Measurements from ENCODE around the gene LRRC2. TPM values are rescaled to one million over a fixed set of nuclear protein-coding genes. Genes with fewer than 3 reads are reported as not detected.

LRRC2 gene
- total and polyA plus RNA-seq, 4 experiments from 2014 or later: 0.09 to 1.0 (median 0.50) TPM; not detected in 1

DNA sequence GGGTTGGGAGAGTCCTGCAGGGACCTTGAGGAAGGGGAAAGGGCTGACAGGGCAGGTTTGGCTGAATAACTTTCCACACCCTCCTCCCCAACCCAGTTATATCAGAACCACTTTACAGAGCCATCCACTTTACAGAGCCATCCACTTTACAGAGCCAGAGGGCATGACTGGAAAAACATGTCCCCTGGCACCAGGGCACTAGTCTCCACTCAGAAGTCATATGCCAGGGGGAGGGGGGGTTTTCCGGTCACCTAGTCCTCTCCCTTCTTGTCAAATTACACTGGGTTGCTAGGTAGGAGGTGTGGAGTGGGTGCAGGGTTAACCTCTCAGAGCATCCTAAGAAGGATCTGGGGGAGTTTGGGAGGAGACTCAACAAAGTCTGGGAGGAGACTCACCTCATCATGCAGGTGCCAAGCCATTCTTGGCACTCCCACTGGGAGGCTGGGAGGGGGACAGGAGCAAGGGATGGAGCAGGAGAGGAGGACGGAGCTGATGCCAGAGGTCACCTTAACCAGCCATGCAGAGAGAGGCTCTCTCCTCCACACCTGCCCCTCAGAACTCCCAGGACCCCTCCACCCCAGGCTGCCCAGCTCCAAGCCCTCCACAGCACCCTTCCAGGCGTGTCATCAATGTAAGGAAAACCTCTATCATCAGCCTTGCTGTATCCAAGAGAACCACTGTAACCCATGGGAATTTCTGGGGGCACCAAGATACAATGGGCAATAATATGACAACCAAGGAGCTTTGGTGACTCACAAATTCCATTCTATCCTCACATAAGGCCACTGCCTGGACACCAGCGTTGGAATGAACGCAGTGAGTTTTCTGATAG is 1.7 kb downstream of the LRRC2 start:
- peaks cover 6% of the 10 kb centered on the region for H3K27me3 ChIP-seq (ENCODE audit: insufficient read depth, low read length)
- Mint-ChIP-seq H3K4me3 (peak overlapping the region in 4 of 8 donors; percentile 49 to 83 (median 61)), H3K9me3 (peaks cover 0 to 7% (median 0%) of the 10 kb centered on the region in 8 donors), H3K27me3 (peaks cover 3 to 20% of the 10 kb centered on the region in 2 donors), H3K36me3 (no peaks in the 10 kb centered on the region), H3K27ac (no peak overlapping the region), H3K4me1 (peaks cover 6 to 16% (median 13%) of the 10 kb centered on the region in 4 donors)
- peaks cover 13% of the 10 kb centered on the region for H3K4me1 ChIP-seq (ENCODE audit: insufficient read depth, low read length)
- no peaks in the 10 kb centered on the region for H3K36me3 ChIP-seq (ENCODE audit: insufficient read depth, low read length)
- no peaks in the 10 kb centered on the region for H3K9me3 ChIP-seq (ENCODE audit: control insufficient read depth in 1 of 2, low read length in 2 of 2)
- intact Hi-C loops (cut with micrococcal nuclease): no loop called here
- DNase-seq: no peak
- no peak overlapping the region for H3K4me3 ChIP-seq (ENCODE audit: low read length in 2 of 2)
- POLR2A ChIA-PET (ENCODE audit: partially characterized antibody): interaction anchor here (1.3 kb wide), 1 partner anchor 75 kb away, joined by 7 read pairs; no protein-coding TSS in a partner anchor
- CTCF ChIA-PET (ENCODE audit: partially characterized antibody): interaction anchor here (0.7 to 6.3 kb wide), 7 partner anchors 13 to 79 kb away, joined by 3 to 40 read pairs (median 3); no protein-coding TSS in a partner anchor
- no peak overlapping the region for H3K27ac ChIP-seq (ENCODE audit: low read depth, low read length)

DNA sequence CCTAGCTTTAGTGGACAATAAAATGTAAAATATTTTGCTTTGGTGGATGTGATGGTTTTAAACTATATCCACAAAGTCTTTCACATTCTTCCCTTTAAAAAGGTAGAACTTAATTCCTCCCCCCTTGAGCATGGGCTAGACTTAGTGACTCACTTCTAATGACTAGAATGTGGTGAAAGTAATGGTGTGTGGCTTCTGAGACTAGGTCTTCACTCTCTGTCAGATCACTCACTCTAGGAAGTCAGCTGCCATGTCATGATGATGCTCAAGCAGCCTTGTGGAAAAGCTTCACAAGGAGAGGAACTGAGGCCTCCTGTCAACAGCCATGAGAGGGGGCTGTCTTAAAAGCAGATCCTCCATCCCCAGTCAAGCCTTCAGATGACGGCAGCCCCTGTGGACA is 4.2 kb downstream of the LRRC2 start:
- no peak overlapping the region for H3K4me3 ChIP-seq (ENCODE audit: low read length in 2 of 2)
- peaks cover 0 to 7% (median 0%) of the 10 kb centered on the region in 8 donors for H3K9me3 Mint-ChIP-seq
- peaks cover 3 to 16% of the 10 kb centered on the region in 2 donors for H3K27me3 Mint-ChIP-seq
- no peaks in the 10 kb centered on the region for H3K36me3 Mint-ChIP-seq
- H3K9me3 ChIP-seq (ENCODE audit: control insufficient read depth in 1 of 2, low read length in 2 of 2): no peaks in the 10 kb centered on the region
- H3K27me3 ChIP-seq (ENCODE audit: insufficient read depth, low read length): peaks cover 6% of the 10 kb centered on the region
- H3K36me3 ChIP-seq (ENCODE audit: insufficient read depth, low read length): no peaks in the 10 kb centered on the region
- H3K27ac Mint-ChIP-seq: no peak overlapping the region
- CTCF ChIA-PET (ENCODE audit: partially characterized antibody): interaction anchor here (0.9 to 8.1 kb wide), 4 partner anchors 23 to 74 kb away, joined by 5 to 331 read pairs (median 58); partner anchors contain the start of gene RTP3
- DNase-seq: no peak
- no peak overlapping the region for H3K4me3 Mint-ChIP-seq
- H3K27ac ChIP-seq (ENCODE audit: low read depth, low read length): no peak overlapping the region
- intact Hi-C loops (cut with micrococcal nuclease): no loop called here
- peaks cover 27% of the 10 kb centered on the region for H3K4me1 ChIP-seq (ENCODE audit: insufficient read depth, low read length)
- peaks cover 16 to 29% (median 26%) of the 10 kb centered on the region in 4 donors for H3K4me1 Mint-ChIP-seq
- POLR2A ChIA-PET (ENCODE audit: partially characterized antibody): interaction anchor here (5.7 kb wide), 1 partner anchor 73 kb away, joined by 59 read pairs; no protein-coding TSS in a partner anchor

DNA sequence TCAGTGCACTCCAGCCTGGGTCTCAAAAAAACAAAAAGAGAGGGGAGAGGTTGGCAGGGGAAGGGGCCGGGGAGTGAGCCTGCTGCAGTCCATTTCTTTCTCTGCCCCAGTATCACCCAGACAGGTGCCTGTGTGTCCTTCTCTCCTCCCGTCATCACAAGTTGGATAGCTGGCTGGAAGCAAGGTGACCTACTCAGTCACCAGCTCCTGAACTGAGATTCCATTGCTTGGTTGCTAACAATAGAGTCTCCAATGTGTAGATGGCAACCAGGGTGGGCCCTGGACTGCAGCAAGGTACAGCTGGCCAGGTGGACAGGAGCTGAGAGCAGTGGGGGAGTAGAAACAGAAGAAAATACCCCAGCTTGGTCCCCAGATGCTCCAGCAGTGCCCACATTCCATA is 4.6 kb downstream of the LRRC2 start:
- Mint-ChIP-seq H3K27ac (peak overlapping the region in 1 of 7 donors; percentile 12), H3K27me3 (peaks cover 3 to 16% of the 10 kb centered on the region in 2 donors), H3K4me3 (no peak overlapping the region), H3K36me3 (no peaks in the 10 kb centered on the region), H3K9me3 (peaks cover 0 to 6% (median 0%) of the 10 kb centered on the region in 8 donors), H3K4me1 (peaks cover 16 to 29% (median 26%) of the 10 kb centered on the region in 4 donors)
- no peak for DNase-seq
- peaks cover 6% of the 10 kb centered on the region for H3K27me3 ChIP-seq (ENCODE audit: insufficient read depth, low read length)
- POLR2A ChIA-PET (ENCODE audit: partially characterized antibody): interaction anchor here (5.7 kb wide), 1 partner anchor 72 kb away, joined by 59 read pairs; no protein-coding TSS in a partner anchor
- no peak overlapping the region for H3K4me3 ChIP-seq (ENCODE audit: low read length in 2 of 2)
- CTCF ChIA-PET (ENCODE audit: partially characterized antibody): interaction anchor here (0.9 to 8.1 kb wide), 7 partner anchors 10 to 73 kb away, joined by 3 to 331 read pairs (median 4); partner anchors contain the start of gene RTP3
- intact Hi-C loops (cut with micrococcal nuclease): no loop called here
- no peak overlapping the region for H3K27ac ChIP-seq (ENCODE audit: low read depth, low read length)
- H3K9me3 ChIP-seq (ENCODE audit: control insufficient read depth in 1 of 2, low read length in 2 of 2): no peaks in the 10 kb centered on the region
- peaks cover 26% of the 10 kb centered on the region for H3K4me1 ChIP-seq (ENCODE audit: insufficient read depth, low read length)
- H3K36me3 ChIP-seq (ENCODE audit: insufficient read depth, low read length): no peaks in the 10 kb centered on the region

DNA sequence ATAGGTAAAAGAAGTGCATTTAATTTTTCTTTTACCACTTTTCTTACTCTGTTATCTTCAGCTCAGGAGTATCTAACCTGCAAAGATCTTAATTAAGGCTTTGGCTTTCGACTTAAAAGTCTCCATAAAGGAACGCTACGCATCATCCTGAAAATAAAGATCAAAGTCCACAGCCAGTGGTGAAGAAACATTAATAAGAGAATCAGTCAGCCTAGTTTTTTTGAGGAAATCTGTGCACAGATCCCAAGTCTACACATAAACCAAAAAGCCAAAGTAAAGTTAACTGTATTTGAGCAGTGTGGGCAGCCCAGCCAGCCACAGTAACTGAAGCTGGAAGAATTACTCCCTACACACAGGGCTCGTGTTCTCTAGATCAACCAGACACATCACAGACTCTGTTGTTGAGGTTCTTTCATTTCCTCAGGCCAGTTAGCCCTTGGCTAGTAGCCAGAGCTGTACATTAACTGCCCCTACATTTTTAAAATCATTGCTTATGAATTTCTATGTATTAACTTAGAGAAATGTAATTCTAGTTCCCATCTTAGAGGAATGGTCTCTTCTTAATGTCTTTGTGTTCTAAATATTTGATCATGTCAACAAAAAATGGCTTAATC is 6.9 kb downstream of the LRRC2 start:
- CTCF ChIA-PET (ENCODE audit: partially characterized antibody): interaction anchor here (0.8 to 8.1 kb wide), 19 partner anchors 9 to 191 kb away, joined by 3 to 331 read pairs (median 4); partner anchors contain the start of genes CCR5 and RTP3
- no peaks in the 10 kb centered on the region for H3K36me3 Mint-ChIP-seq
- peak overlapping the region in 2 of 7 donors; percentile 37 to 71 for H3K27ac Mint-ChIP-seq
- H3K9me3 Mint-ChIP-seq: peaks cover 0 to 6% (median 0%) of the 10 kb centered on the region in 8 donors
- Histone ChIP-seq H3K9me3 (ENCODE audit: control insufficient read depth in 1 of 2, low read length in 2 of 2) (no peaks in the 10 kb centered on the region), H3K27ac (ENCODE audit: low read depth, low read length) (no peak overlapping the region), H3K36me3 (ENCODE audit: insufficient read depth, low read length) (no peaks in the 10 kb centered on the region), H3K4me3 (ENCODE audit: low read length in 2 of 2) (no peak overlapping the region), H3K27me3 (ENCODE audit: insufficient read depth, low read length) (no peaks in the 10 kb centered on the region), H3K4me1 (ENCODE audit: insufficient read depth, low read length) (peaks cover 14% of the 10 kb centered on the region)
- H3K4me1 Mint-ChIP-seq: peaks cover 10 to 17% (median 15%) of the 10 kb centered on the region in 4 donors
- intact Hi-C loops (cut with micrococcal nuclease): loop anchor here (2.0 to 5.0 kb wide), 2 partner anchors 188 to 282 kb away; partner anchors contain the start of gene CCR5
- DNase-seq: no peak
- POLR2A ChIA-PET (ENCODE audit: partially characterized antibody): interaction anchor here (1.2 to 5.7 kb wide), 4 partner anchors 17 to 71 kb away, joined by 3 to 59 read pairs (median 16); no protein-coding TSS in a partner anchor
- peak overlapping the region in 4 of 8 donors; percentile 76 to 85 (median 80) for H3K4me3 Mint-ChIP-seq
- peaks cover 2 to 4% of the 10 kb centered on the region in 2 donors for H3K27me3 Mint-ChIP-seq

DNA sequence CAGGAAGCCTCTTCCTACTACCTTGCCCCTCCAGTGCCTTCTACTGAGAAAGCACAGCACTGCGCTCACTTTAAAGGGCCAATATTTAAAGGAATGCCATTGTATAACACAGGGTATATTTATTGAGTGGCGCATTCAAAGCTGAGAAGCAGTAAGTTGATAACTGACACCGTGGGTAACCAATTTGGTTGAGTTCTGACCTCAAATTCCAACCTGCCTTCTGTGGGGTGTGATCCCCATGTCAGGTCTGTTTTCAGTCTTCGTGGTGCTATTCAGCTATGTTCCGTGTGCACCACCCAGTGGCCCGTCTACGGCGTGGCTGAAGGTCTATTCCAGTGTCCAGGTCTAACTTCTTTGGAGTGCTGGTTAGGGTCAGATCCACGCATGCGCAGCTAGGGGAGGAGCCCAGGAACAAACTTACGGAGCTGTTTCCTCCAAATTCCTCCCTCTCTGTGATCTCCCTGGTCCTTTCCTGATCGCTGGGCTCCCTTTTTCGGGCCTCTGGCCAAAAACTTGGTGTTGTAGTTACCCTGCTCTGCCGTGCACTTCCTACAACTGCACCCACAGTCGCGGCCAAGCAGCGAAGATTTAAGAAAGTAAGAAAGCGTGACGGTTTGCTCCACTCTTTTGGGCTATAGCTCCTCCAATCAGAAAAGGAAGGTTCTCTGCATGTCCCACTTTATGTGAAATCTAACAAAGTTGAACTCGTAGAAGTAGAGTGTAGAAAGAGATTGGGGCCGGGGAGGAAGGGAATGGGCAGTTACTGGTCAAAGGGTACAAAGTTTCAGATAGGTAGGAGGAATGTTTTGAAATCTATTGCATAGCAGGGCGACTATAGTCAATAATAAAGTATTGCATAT is 7.7 kb downstream of the LRRC2 start:
- Histone ChIP-seq H3K27me3 (ENCODE audit: insufficient read depth, low read length) (no peaks in the 10 kb centered on the region), H3K4me3 (ENCODE audit: low read length in 2 of 2) (peak overlapping the region in 1 of 2 donors; percentile 25), H3K27ac (ENCODE audit: low read depth, low read length) (no peak overlapping the region), H3K9me3 (ENCODE audit: control insufficient read depth in 1 of 2, low read length in 2 of 2) (no peaks in the 10 kb centered on the region), H3K36me3 (ENCODE audit: insufficient read depth, low read length) (no peaks in the 10 kb centered on the region), H3K4me1 (ENCODE audit: insufficient read depth, low read length) (peaks cover 14% of the 10 kb centered on the region)
- Mint-ChIP-seq H3K36me3 (no peaks in the 10 kb centered on the region), H3K4me3 (peak overlapping the region; percentile 76 to 87 (median 82)), H3K27me3 (peaks cover 1 to 4% of the 10 kb centered on the region in 2 donors), H3K4me1 (peaks cover 10 to 17% (median 15%) of the 10 kb centered on the region in 4 donors), H3K9me3 (peaks cover 0 to 5% (median 0%) of the 10 kb centered on the region in 8 donors), H3K27ac (peak overlapping the region in 6 of 7 donors; percentile 13 to 71 (median 36))
- DNase-seq: peak; percentile 68 to 74 (median 73)
- intact Hi-C loops (cut with micrococcal nuclease): loop anchor here (1.0 to 5.0 kb wide), 6 partner anchors 19 to 281 kb away; partner anchors contain the start of gene CCR5
- ChIA-PET POLR2A (ENCODE audit: partially characterized antibody) (interaction anchor here (1.1 to 5.7 kb wide), 7 partner anchors 16 to 72 kb away, joined by 3 to 59 read pairs (median 6); no protein-coding TSS in a partner anchor), CTCF (ENCODE audit: partially characterized antibody) (interaction anchor here (0.8 to 8.1 kb wide), 24 partner anchors 9 to 282 kb away, joined by 3 to 331 read pairs (median 4); partner anchors contain the start of gene RTP3)

DNA sequence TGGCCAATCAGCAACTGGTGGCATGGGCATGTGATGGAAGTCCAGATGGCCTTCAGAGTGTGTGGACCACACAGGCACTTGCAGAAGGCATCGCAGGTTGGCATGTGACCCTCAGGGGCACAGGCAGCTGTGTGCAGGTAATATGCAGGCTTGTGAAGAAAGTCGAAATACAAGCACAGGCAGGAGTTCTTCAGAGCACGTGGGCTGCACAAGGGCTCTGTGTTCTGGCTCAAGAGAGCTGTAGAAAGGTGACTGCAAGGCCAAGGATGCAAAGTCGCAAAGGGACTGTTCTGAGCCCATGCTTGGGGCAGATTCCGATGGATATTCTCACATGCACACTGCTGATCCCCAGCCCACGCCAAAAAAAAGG is 8.3 kb downstream of the LRRC2 start:
- Mint-ChIP-seq H3K4me3 (no peak overlapping the region), H3K9me3 (peaks cover 0 to 1% (median 0%) of the 10 kb centered on the region in 8 donors), H3K27ac (peak overlapping the region in 1 of 7 donors; percentile 36), H3K27me3 (peaks cover 0 to 4% of the 10 kb centered on the region in 2 donors), H3K4me1 (peaks cover 10 to 17% (median 15%) of the 10 kb centered on the region in 4 donors), H3K36me3 (no peaks in the 10 kb centered on the region)
- Histone ChIP-seq H3K27me3 (ENCODE audit: insufficient read depth, low read length) (no peaks in the 10 kb centered on the region), H3K36me3 (ENCODE audit: insufficient read depth, low read length) (no peaks in the 10 kb centered on the region), H3K4me3 (ENCODE audit: low read length in 2 of 2) (no peak overlapping the region), H3K9me3 (ENCODE audit: control insufficient read depth in 1 of 2, low read length in 2 of 2) (no peaks in the 10 kb centered on the region), H3K4me1 (ENCODE audit: insufficient read depth, low read length) (peaks cover 14% of the 10 kb centered on the region), H3K27ac (ENCODE audit: low read depth, low read length) (no peak overlapping the region)
- CTCF ChIA-PET (ENCODE audit: partially characterized antibody): interaction anchor here (0.9 to 8.1 kb wide), 19 partner anchors 8 to 281 kb away, joined by 3 to 331 read pairs (median 5); partner anchors contain the start of gene RTP3
- no peak for DNase-seq
- intact Hi-C loops (cut with micrococcal nuclease): loop anchor here (1.0 to 5.0 kb wide), 6 partner anchors 18 to 280 kb away; partner anchors contain the start of gene CCR5
- POLR2A ChIA-PET (ENCODE audit: partially characterized antibody): interaction anchor here (1.1 to 5.7 kb wide), 7 partner anchors 15 to 72 kb away, joined by 3 to 59 read pairs (median 6); no protein-coding TSS in a partner anchor

Measured in CD4-positive, alpha-beta memory T cell (primary cell).